Nucleus accumbens (tissue), 56 donors: ENCODE results near the gene PTGIS.
"Not testable (repeated sequence)": the region's sequence is repeated elsewhere in the genome, so short reads cannot be mapped to it uniquely, and the experiment has no call there.

Experiments
- DNase-seq, 56 donors: peaks; one replicate each; lab custom pipeline; 2025; lab: John Stamatoyannopoulos, UW

PTGIS gene

DNA sequence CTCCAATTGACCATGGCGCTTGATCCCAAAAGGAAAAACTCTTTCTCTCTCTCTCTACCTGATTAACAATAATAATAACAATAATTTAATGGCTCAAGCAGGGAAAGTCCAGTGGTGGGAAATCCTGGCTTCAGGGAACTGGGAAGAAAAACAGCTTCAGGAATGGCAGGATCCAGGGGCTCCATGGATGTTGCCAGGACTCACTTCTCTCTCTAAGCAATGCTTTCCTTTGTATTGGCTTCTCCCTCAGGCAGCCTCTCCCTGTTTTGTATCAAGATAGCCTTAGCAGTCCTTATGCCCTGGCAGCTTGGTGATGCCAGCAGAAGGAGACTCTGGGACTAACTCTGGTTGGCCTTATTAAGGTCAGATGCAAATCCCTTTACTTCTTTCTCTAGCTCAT is 13.5 kb upstream of the PTGIS start:
- no peak for DNase-seq

GRCh38 chr20:49580813-49581174 is 12.9 kb upstream of the PTGIS start:
- no peak for DNase-seq

GRCh38 chr20:49579874-49580812 is 12.2 kb upstream of the PTGIS start:
- DNase-seq = no peak

- no peak for DNase-seq
Measured at GRCh38 chr20:49579195-49579594, 11.3 kb upstream of the PTGIS start.

GRCh38 chr20:49578436-49578835 is 10.5 kb upstream of the PTGIS start:
- DNase-seq = no peak

- no peak for DNase-seq
Measured at GRCh38 chr20:49575551-49576060, 7.7 kb upstream of the PTGIS start.

DNA sequence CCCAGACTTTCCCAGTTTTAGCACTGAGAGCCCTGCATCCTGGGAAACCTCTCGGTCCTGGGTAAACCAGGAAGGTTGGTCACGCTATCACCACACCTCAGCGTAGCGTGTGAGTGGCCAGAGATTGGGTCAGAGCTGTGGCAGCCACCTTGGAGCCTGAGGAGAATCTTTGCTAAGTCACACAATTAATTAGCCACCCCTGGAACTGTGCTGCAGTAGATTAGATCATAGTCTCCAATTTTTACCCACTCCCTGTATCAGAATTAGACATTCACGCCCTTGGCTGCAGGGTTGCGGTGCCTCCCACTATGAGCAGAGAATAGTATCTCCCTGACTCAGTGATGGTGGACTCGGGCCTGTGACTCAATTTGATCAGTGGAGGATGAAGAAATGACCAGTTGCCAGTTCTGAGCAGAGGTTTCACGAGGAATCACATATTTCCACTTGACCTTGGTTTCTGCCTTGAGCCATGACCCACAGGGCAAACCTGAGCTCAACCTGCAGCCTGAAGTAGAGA is 6.0 kb upstream of the PTGIS start:
- no peak for DNase-seq

GRCh38 chr20:49572857-49573256 is 4.9 kb upstream of the PTGIS start:
- DNase-seq = no peak

GRCh38 chr20:49571553-49571835 is 3.6 kb upstream of the PTGIS start:
- DNase-seq = no peak

- no peak for DNase-seq
Measured at GRCh38 chr20:49570828-49571552, 3.1 kb upstream of the PTGIS start.

DNA sequence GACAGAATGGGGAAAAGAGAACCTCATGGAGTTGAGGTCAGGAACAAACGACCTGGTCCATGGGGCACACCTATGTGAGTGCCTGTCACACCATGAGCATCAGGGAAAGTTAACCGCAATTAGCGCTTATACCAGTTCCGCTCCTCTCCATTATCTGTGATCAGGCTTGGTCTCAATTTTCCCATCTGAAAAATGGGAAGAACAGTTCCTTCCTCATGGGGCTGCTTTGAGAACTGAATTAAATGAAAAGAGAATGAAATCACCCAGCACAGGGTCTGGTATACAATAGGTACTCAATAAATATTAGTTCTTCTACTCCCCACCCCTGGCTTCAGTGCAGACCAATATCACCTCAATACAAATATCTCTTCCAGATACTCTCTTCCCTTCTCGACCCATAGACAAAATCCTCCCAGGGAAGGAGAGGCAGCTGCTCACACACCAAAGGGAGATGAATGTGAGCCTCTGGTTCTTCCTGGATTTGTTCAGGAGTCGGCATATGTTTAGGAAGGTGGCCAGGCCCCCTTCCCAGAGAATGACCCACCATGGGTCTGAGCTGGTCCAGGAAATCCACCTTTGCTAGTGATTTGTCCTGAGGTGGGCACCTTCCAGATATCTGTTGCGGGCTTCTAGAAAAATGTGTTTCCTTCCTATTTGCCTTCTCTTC is 2.4 kb upstream of the PTGIS start:
- no peak for DNase-seq

DNA sequence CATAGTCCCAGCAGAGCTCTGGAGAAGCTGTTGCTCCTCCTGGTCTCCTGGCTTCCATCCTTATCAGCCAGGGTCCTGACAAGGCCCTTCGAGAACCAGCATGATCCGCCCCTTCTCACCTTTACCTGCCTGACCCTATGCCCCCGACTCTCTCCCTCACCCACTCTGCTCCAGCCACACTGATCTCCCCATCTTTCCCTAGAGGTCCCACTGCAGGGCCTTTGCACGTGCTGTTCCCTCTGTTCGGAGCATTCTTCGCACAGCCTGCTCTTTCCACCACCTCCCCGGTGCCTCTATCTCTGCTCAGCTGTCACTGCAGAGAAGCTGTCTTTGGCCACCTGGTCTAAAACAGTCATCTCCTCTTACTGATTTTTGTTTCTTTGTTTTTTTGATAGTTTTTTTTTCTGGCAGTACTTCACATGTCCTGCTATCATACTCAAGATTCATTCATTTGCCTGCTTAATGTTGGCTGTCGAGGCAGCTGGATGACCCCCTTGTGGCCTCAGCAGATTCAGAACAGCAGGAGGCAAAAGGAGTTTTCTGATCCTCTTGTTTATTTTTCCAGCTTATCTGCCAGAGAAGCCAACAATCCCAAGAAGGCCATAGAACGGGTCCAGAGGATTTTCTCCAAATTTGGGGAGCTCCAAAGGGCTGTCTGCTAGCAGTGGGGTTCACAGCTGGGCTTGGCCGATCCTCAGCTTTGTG is 1.6 kb upstream of the PTGIS start:
- no peak for DNase-seq

DNA sequence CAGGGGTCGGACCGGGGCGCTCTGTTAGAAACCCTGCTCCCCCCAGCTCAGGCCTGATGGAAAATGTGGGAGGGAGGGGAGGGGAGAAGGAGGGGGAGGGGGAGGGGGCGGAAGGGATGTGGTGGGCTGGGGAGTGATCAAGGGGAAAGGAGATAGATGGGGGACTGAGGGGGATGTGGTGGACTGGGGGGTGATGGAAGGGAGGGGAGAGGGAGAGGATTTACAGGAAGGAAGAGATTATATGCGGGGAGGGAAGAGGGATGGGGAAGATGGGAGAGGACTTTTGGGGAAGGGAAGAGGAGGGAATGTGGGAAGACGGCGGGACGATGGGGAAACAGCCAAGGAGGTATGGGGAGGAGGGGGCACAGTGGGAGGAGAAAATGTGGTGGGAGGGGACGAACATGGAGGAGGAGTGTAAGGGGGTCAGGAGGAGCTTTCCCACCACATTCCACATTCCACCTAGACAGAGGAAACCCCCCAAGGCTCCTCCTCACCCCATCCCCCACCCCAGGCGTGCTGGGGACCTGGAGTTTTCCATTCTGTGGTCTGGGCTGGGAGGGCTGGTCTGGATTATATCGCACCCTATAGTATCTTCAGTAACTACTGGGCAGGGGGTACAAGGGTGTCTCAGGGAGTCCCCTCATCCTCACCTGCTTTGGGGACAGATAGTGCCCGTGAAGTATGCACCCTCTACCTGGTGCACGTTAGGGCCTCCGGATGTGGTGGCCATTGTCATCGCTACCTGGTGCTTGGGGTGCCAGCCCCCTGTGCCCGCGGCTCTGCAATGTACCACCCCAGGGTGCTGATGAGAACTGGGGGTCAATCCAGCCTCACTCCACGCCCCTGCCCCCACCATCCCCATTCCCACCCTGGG is 578 bp upstream of the PTGIS start:
- peak in 1 of 56 donors; percentile 7 for DNase-seq

GRCh38 chr20:49566401-49567364 is 1.3 kb downstream of the PTGIS start:
- DNase-seq = no peak

DNA sequence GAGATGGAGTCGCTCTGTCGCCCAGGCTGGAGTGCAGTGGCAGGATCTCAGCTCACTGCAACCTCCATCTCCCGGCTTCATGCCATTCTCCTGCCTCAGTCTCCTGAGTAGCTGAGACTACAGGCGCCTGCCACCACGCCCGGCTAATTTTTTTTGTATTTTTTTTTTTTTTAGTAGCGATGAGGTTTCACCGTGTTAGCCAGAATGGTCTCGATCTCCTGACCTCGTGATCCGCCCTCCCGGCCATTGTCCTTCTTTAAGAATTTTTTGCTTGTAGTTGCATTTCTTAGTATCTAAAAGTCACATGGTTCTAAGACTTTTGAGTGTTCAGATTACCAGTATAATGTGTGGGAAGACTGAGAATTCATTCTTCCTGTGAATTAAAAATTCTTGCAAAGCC is 2.9 kb downstream of the PTGIS start:
- not testable (repeated sequence) for DNase-seq

- DNase-seq = no peak
Measured at GRCh38 chr20:49563015-49563980, 4.6 kb downstream of the PTGIS start.
